GM23338 (cell line): ENCODE measurements around the gene LYSET. TPM values are rescaled to one million over a fixed set of nuclear protein-coding genes. Genes with fewer than 3 reads are reported as not detected.

Experiments used
- ATAC-seq: fragments of 200-7000 bp; cut with Tn5 transposase; 3 replicates; pipeline ENCODE4 v1.9.1; 2020
- DNase-seq: peaks from one replicate; pipeline ENCODE4 v3.0.0-alpha.2; 2015; ENCODE audit warnings: low spot score
- H2AFZ ChIP-seq: fragments of 200-600 bp; sonication (generic); 2 replicates; pipeline ENCODE4 v1.8.0; 2016; ENCODE audit warnings: antibody characterized with exemption, mild to moderate bottlenecking, moderate library complexity
- H3F3A ChIP-seq: fragments of 200-600 bp; sonication (generic); replicated peaks from 2 replicates; pipeline ENCODE4 v1.8.0; 2017; ENCODE audit warnings: antibody characterized with exemption, mixed run types, low read depth
- H3K27ac ChIP-seq: fragments of 200-600 bp; sonication (generic); 2 replicates; pipeline ENCODE4 v1.6.1; 2016; ENCODE audit warnings: low read depth
- H3K27me3 ChIP-seq: fragments of 200-600 bp; sonication (generic); 2 replicates; pipeline ENCODE4 v1.8.0; 2016; ENCODE audit warnings: mild to moderate bottlenecking, mixed run types, moderate library complexity; ENCODE audit not compliant: insufficient read depth
- H3K36me3 ChIP-seq: fragments of 200-600 bp; sonication (generic); 2 replicates; pipeline ENCODE4 v1.8.0; 2016; ENCODE audit warnings: mild to moderate bottlenecking; ENCODE audit not compliant: insufficient read depth
- H3K4me1 ChIP-seq: fragments of 200-600 bp; sonication (generic); 2 replicates; pipeline ENCODE4 v1.8.0; 2016; ENCODE audit warnings: mild to moderate bottlenecking, moderate library complexity; ENCODE audit not compliant: insufficient read depth
- H3K4me2 ChIP-seq: fragments of 200-600 bp; sonication (generic); 2 replicates; pipeline ENCODE4 v1.7.1; 2017; ENCODE audit warnings: mixed run types
- H3K4me3 ChIP-seq: fragments of 200-600 bp; sonication (generic); 2 replicates; pipeline ENCODE4 v1.6.1; 2016; ENCODE audit warnings: mixed run types
- H3K79me2 ChIP-seq: fragments of 200-600 bp; sonication (generic); replicated peaks from 2 replicates; pipeline ENCODE4 v1.8.0; 2017; ENCODE audit warnings: mild to moderate bottlenecking; ENCODE audit not compliant: insufficient read depth
- H3K9me2 ChIP-seq: fragments of 200-600 bp; sonication (generic); 2 replicates; pipeline ENCODE4 v1.8.0; 2017; ENCODE audit not compliant: insufficient read depth
- H4K20me1 ChIP-seq: fragments of 200-600 bp; sonication (generic); replicated peaks from 2 replicates; pipeline ENCODE4 v1.8.0; 2017; ENCODE audit warnings: mild to moderate bottlenecking; ENCODE audit not compliant: insufficient read depth
- H3K27ac Mint-ChIP-seq: 2 replicates; pipeline ENCODE4 v1.8.0; 2020; ENCODE audit warnings: inconsistent platforms, mild to moderate bottlenecking, moderate library complexity, mixed read lengths
- H3K27me3 Mint-ChIP-seq: 3 replicates; pipeline ENCODE4 v1.8.0; 2022; ENCODE audit warnings: low read depth, mild to moderate bottlenecking, moderate library complexity, mixed read lengths, inconsistent platforms; ENCODE audit not compliant: insufficient read depth, poor library complexity
- H3K36me3 Mint-ChIP-seq: 3 replicates; pipeline ENCODE4 v1.8.0; 2021; ENCODE audit warnings: low read depth, mild to moderate bottlenecking, inconsistent platforms, moderate library complexity, mixed read lengths
- H3K4me1 Mint-ChIP-seq: 3 replicates; pipeline ENCODE4 v1.8.0; 2020; ENCODE audit warnings: mild to moderate bottlenecking, inconsistent platforms, mixed read lengths
- H3K4me3 Mint-ChIP-seq: 3 replicates; pipeline ENCODE4 v1.8.0; 2021; ENCODE audit warnings: moderate library complexity, mild to moderate bottlenecking, inconsistent platforms, mixed read lengths
- H3K9me3 Mint-ChIP-seq: 3 replicates; pipeline ENCODE4 v1.8.0; 2020; ENCODE audit warnings: moderate library complexity, mild to moderate bottlenecking, inconsistent platforms, mixed read lengths
- CREB1 ChIP-seq: fragments of 250-450 bp; sonication (Bioruptor Pico); IDR thresholded peaks from 2 replicates; pipeline ENCODE4 v1.5.0; 2020; ENCODE audit warnings: low read depth, mild to moderate bottlenecking, moderate library complexity
- CTCF ChIP-seq, 2 experiments: fragments of 200-600 bp in 1 of 2; sonication (generic) in 1 of 2; conservative IDR thresholded peaks; 2 replicates each; pipeline versions ENCODE4 v1.5.1 to v1.6.1; 2016 to 2017; ENCODE audit warnings: antibody characterized with exemption in 2 of 2, low read depth in 2 of 2, mild to moderate bottlenecking in 2 of 2, moderate library complexity in 1 of 2
- ETS1 ChIP-seq: IDR thresholded peaks from 2 replicates; pipeline ENCODE4 v1.6.1; 2016; ENCODE audit warnings: antibody characterized with exemption
- EZH2 ChIP-seq: fragments of 200-600 bp; sonication (generic); IDR thresholded peaks from one replicate; pipeline ENCODE4 v1.8.0; 2017; ENCODE audit warnings: antibody characterized with exemption, mild to moderate bottlenecking, low read depth; ENCODE audit not compliant: unreplicated experiment
- EZH2phosphoT487 ChIP-seq: fragments of 200-600 bp; sonication (generic); IDR thresholded peaks from one replicate; pipeline ENCODE4 v1.8.1; 2018; ENCODE audit warnings: antibody characterized with exemption; ENCODE audit not compliant: unreplicated experiment
- JUNB ChIP-seq: IDR thresholded peaks from one replicate; pipeline ENCODE4 v1.6.1; 2016; ENCODE audit warnings: antibody characterized with exemption; ENCODE audit not compliant: unreplicated experiment
- NANOG ChIP-seq: IDR thresholded peaks from 2 replicates; pipeline ENCODE4 v1.6.1; 2016; ENCODE audit warnings: antibody characterized with exemption, borderline replicate concordance
- POLR2AphosphoS5 ChIP-seq: IDR thresholded peaks from 2 replicates; pipeline ENCODE4 v1.6.1; 2016; ENCODE audit warnings: antibody characterized with exemption, low read depth
- REST ChIP-seq: IDR thresholded peaks from one replicate; pipeline ENCODE4 v1.6.1; 2018; ENCODE audit warnings: antibody characterized with exemption; ENCODE audit not compliant: unreplicated experiment
- STAT1 ChIP-seq: IDR thresholded peaks from one replicate; pipeline ENCODE4 v1.6.1; 2016; ENCODE audit warnings: antibody characterized with exemption; ENCODE audit not compliant: unreplicated experiment
- ZNF331 ChIP-seq: fragments of 250-450 bp; sonication (Bioruptor Pico); IDR thresholded peaks from 2 replicates; pipeline ENCODE4 v1.5.0; 2020; ENCODE audit warnings: low read depth, mild to moderate bottlenecking, moderate library complexity
- polyA plus RNA-seq: library from polyadenylated mRNA; unstranded; fragments of >200 nt; fragmentation: Nextera tagmentation; extraction: Ambion mirVana; gene quantifications from 2 replicates; pipeline ENCODE4 v1.2.1, GENCODE V29; 2016
- total RNA-seq: library from RNA; depleted of rRNA; stranded (reverse); fragments of >200 nt; shearing (Covaris generic); gene quantifications from 2 replicates; pipeline ENCODE4 v1.2.3, GENCODE V29; 2014

LYSET gene
- total and polyA plus RNA-seq, 2 experiments from 2014 or later, result 14.2 to 34.0 TPM

- Histone ChIP-seq H3K4me2 (no peak overlapping the region), H3K4me3 (no peak overlapping the region), H3F3A (no peaks in the 10 kb centered on the region), H4K20me1 (no peaks in the 10 kb centered on the region), H3K79me2 (peaks cover 4% of the 10 kb centered on the region; the same call in 1 of the 2 replicates), H2AFZ (no peak overlapping the region), H3K36me3 (no peaks in the 10 kb centered on the region), H3K27ac (0 out of 2 replicates have a peak overlapping the region, but pooled peaks have one; percentile 45), H3K4me1 (no peaks in the 10 kb centered on the region), H3K27me3 (no peaks in the 10 kb centered on the region), H3K9me2 (no peaks in the 10 kb centered on the region)
- Mint-ChIP-seq H3K36me3 (no peaks in the 10 kb centered on the region), H3K9me3 (no peaks in the 10 kb centered on the region), H3K27ac (no peak overlapping the region), H3K27me3 (no peaks in the 10 kb centered on the region), H3K4me1 (no peaks in the 10 kb centered on the region), H3K4me3 (no peak overlapping the region)
- peak; percentile 72 for ATAC-seq
- TF ChIP-seq REST (no peak), ETS1 (no peak), ZNF331 (CRISPR knock-in tag) (no peak), POLR2AphosphoS5 (no peak), CREB1 (CRISPR knock-in tag) (no peak)
- DNase-seq, result peak; percentile 33
Observed at GRCh38 chr14:93200553-93200952, 15.4 kb downstream of the LYSET start.

GRCh38 chr14:93201155-93201704, 16.1 kb downstream of the LYSET start:
- DNase-seq, result no peak
- Histone ChIP-seq H3K9me2 (no peaks in the 10 kb centered on the region), H3K27ac (no peak overlapping the region), H3K4me1 (peaks cover 3% of the 10 kb centered on the region; the same call in 1 of the 2 replicates), H3K4me3 (no peak overlapping the region), H2AFZ (no peak overlapping the region), H3K4me2 (no peak overlapping the region), H3K27me3 (no peaks in the 10 kb centered on the region), H3K36me3 (no peaks in the 10 kb centered on the region), H3K79me2 (peaks cover 11% of the 10 kb centered on the region), H3F3A (no peaks in the 10 kb centered on the region), H4K20me1 (no peaks in the 10 kb centered on the region)
- no peak for ATAC-seq
- H3K9me3 Mint-ChIP-seq, result no peaks in the 10 kb centered on the region
- H3K36me3 Mint-ChIP-seq, result no peaks in the 10 kb centered on the region
- no peak overlapping the region for H3K4me3 Mint-ChIP-seq
- no peak for TF ChIP-seq EZH2
- TF ChIP-seq ZNF331 (CRISPR knock-in tag), result no peak
- TF ChIP-seq REST, result no peak
- no peak for TF ChIP-seq CREB1 (CRISPR knock-in tag)
- TF ChIP-seq NANOG, result no peak
- TF ChIP-seq POLR2AphosphoS5, result no peak
- TF ChIP-seq ETS1, result no peak
- no peak for TF ChIP-seq JUNB
- TF ChIP-seq CTCF (conservative IDR thresholded peaks at IDR 0.05; ENCODE audit: low read depth in 2 of 2), result no peak
- TF ChIP-seq STAT1, result no peak
- no peak for TF ChIP-seq EZH2phosphoT487
- H3K27me3 Mint-ChIP-seq, result no peaks in the 10 kb centered on the region
- H3K27ac Mint-ChIP-seq, result no peak overlapping the region
- H3K4me1 Mint-ChIP-seq, result no peaks in the 10 kb centered on the region
